NOMO-1 treated with dmso at 0.1 percent for 144 hours (cell line): ENCODE data around the gene PTPN11.
"Not testable (repeated sequence)": the region's sequence is repeated elsewhere in the genome, so short reads cannot be mapped to it uniquely, and the experiment has no call there.

Source experiments
- DNase-seq: peaks from one replicate; lab custom pipeline; 2025; ENCODE audit not compliant: unreplicated experiment; lab: John Stamatoyannopoulos, UW

Gene PTPN11

DNA sequence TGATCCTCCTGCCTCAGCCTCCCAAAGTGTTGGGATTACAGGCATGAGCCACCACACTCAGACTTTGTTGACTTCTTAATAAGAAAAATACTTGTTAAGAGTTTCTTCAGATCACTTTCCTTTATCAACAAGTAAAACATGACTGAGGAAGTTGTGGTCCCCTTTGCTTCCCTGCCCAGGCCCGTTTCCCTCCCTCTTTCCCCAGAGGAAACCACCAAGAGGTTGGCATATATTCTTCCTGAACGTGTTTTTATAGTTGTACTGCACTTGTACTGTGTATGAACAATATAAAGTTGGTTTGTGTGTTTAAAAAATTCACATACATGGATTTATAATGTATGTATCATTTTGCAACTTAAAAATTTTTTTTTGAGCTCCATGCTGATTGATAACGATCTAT is 28.4 kb downstream of the PTPN11 start:
- no peak for DNase-seq

DNA sequence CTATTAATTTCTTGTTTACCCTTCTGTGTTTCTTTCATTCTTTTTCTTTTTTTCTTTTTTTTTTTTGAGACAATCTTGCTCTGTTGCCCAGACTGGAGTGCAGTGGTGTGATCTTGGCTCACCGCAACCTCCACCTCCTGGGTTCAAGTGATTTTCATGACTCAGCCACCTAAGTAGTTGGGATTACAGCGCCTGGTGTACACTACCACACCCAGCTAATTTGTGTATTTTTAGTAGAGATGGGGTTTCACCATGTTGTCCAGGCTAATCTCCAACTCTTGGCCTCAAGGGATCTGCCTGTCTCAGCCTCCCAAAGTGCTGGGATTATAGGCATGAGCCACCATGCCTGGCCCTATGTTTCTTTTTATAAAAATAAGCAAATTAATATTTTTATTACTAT is 29.4 kb downstream of the PTPN11 start:
- not testable (repeated sequence) for DNase-seq

DNA sequence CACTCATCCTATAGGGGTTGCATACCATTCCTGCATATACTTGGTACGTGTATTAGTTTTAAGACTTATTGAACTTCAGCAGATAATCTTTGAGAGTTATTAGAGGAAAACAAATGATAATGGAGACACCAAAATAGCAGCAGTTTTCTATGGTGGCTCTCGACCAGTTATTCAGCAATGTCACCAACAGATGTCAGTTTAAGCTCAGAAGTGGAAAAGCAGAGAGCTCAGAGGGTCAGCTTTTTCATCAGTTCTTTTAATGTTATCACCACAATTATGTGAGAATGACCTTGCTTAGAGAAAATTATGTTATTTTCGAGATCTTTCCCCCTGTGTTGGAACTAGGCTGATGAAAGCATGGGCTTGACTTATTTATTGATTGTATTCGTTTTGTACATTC is 32.0 kb downstream of the PTPN11 start:
- DNase-seq: no peak

DNA sequence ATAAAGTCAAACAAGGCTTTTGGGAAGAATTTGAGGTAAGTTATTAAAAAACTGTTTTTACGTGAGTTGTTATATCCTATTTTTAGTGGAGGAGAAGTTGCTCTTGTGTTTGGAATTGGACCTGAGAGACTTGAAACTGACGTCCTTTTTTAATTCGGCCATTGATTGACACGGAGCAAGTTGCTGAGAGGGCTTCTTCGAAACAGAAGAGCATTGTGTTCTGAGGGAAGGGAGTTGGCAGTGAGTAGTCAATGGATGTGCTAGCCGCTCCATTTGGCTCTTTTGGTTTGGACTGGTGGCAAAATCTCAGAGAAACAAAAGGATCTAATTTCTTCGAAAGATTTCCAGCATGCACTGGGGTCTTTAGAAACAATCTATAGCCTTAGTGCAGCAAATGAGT is 37.3 kb downstream of the PTPN11 start:
- no peak for DNase-seq

DNA sequence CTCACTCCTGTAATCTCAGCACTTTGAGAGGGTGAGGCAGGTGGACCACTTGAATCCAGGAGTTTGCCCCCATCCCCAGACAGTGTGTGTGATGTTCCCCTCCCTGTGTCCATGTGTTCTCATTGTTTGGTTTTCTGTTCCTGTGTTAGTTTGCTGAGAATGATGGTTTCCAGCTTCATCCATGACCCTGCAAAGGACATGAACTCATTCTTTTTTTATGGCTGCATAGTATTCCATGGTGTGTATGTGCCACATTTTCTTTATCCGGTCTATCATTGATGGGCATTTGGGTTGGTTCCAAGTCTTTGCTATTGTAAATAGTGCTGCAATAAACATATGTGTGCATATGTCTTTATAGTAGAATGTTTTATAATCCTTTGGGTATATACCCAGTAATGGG is 38.4 kb downstream of the PTPN11 start:
- not testable (repeated sequence) for DNase-seq

DNA sequence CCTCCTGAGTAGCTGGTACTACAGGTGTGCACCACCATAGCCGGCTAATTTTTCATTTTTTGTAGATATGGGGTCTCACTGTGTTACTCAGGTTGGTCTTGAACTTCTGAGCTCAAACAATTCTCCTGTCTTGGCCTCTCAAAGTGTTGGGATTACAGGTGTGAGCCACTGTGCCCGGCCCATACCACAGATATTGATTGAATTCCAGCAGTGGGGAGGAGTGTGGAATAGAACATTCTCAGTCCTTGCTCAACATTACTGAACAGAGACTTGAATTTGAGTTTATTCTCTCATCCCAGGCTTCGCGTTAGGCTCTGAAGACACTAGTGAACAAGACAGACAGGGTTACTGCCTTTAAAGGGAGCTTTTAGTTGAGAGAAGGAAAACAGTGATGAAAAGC is 39.6 kb downstream of the PTPN11 start:
- DNase-seq: no peak

DNA sequence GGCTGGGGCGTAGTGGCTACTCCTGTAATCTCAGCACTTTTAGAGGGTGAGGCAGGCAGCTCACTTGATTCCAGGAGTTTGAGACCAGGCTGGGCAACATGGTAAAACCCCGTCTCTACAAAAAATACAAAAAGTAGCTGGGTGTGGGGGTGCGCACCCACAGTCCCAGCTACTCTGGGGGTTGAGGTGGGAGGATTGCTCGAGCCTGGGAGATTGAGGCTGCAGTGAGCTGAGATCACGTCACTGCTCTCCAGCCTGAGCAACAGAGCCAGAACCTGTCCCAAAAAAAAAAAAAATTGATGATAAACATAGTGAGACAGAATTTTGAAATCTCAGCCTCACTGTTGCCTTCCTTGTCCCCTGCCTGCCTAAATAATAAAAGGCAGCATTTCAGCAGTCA is 40.0 kb downstream of the PTPN11 start:
- DNase-seq: no peak

DNA sequence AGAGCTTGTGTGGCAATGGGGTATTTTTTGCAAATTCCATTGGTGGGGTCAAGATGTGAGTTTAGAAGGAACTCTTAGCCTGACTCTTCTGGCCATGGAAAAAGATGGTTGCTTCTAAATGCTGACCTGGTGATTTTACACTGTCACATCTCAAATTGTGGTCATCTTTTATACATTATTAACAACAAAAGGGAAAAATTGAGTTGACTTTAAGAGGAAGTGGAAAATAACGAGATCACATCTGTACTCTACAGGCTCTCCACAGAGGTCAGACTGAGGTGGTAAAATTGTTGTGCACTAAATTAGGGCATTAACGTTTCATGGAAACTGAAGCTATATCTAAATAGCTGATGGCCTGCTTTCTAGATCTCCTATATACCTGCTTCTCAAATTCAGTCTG is 44.7 kb downstream of the PTPN11 start:
- DNase-seq: no peak

DNA sequence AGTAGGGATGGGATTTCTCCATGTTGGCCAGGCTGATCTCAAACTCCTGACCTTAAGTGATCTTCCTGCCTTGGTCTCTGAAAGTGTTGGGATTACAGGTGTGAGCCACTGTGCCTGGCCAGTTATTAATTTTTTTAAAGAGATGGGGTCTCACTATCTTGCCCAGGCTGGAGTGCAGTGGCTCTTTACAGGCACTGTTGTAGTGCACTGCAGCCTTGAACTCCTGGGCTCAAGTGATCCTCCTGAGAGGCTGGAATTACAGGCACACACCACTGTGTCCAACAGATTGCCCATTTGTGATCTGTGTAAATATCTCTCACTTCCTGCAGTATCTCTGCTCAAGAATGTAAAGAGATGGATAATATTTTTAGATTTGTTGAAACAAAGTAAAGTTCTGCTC is 45.9 kb downstream of the PTPN11 start:
- DNase-seq: no peak

DNA sequence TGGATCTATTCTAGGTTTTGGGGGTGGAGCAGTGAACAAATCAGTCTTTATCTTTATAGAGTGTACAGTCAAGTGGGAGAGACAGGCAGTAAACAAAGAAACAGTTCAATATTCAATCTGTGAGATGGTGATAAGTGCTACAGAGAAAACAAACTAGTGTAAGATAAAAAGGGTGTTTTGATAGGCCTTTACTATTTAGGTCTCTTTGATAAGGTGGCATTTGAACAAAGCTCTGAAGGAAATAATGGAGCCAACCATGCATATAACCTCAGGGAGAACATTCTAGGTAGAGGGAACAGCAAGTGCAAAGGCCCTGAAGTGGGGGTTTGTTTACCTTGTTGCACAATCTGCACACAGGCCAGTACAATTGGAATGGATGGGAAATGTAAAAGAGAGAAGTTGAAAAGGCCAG is 47.3 kb downstream of the PTPN11 start:
- no peak for DNase-seq

DNA sequence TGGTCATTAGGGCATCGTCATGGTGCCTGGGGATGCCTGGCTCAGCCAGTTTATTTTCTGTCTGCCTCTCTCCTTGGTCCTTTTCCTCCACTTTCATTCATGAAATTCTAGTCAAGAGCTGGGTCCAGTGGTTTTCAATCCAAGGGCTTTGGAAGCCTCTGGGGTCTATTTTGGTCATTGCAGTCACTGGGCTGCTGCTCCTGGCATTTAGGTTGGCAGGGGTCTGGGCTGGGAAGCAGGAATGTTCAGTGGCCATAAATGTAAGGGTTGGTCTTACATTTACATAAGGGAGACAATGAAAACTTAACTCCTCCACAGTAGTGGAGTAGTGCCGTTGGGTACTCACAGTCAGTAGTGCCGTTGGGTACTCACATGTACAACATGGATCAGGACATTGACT is 48.1 kb downstream of the PTPN11 start:
- no peak for DNase-seq

DNA sequence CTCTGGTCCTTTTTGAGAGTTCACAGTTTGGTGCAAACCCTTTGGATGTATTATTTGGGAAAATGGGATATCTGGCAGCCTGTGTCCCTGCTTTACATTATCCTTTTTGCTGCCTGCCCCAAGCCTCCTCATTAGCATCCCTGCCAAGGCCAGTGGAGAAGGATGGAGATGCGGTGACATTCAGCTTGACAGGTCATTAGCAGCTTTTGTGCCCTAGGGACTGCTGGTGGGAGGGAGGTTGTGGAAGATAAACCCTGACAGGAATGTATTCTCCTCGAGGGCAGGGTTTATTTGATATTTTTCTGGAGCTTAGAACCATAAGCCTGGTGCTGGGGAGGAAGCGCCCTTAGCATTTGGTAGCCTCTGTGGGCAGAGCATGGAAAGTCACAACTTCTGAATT is 49.3 kb downstream of the PTPN11 start:
- DNase-seq: no peak

DNA sequence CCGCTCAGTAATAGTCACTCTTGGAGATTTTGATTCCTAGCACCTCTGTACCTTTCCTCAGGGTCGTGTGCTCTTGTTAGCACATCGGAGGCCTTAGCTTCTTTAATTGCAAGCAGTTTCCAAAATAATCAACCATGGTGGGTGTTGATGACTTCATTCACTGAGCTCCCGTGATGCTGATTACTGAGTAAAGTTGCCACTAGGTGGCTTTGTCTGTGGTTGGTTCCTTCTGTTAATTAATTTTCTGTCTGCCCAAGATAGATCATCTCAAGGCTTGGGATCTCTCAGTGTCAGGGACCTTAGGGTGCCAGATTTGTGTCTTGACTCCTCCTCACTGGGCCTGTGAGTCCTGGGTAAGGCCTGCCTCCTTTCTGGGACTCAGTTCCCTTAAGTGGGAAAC is 54.3 kb downstream of the PTPN11 start:
- DNase-seq: no peak

DNA sequence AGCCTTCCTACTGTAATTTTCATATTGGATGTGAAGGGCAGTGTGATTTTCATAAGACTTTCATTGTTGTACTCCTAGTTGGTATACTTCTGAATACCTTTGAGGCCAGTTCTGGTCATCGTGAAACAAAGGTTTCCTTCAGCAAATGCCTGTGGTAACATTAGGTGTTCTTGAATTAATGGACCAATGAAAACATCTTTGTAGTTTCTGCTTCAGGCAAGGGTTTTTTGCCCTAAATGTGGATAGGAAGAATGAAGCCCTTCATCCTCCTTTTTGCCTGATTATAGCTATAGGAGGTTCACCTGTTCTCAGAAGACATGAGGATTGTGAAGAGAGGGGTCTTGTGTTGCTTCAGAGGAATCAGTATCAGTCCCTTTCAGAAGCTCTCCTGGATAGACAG is 60.7 kb downstream of the PTPN11 start:
- DNase-seq: no peak

DNA sequence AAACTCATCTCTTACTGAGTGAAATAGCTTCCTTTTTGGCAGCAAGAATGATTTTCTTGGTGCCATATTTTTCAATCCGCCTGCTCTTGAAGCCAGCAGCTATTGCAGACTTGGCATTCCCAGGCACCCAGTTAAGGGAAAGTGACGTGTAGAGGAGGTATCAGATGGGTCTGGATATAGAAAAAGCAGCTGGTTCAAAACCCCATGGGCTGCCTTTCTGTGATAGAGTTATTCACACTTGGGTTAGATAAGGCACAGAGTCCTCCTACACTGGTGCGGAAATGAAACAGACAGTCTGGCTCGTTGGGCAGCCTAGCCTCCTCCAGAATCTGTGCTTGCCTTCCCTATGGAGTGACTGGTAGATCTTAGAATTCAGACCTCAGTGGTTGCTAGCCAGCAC is 62.2 kb downstream of the PTPN11 start:
- DNase-seq: no peak

DNA sequence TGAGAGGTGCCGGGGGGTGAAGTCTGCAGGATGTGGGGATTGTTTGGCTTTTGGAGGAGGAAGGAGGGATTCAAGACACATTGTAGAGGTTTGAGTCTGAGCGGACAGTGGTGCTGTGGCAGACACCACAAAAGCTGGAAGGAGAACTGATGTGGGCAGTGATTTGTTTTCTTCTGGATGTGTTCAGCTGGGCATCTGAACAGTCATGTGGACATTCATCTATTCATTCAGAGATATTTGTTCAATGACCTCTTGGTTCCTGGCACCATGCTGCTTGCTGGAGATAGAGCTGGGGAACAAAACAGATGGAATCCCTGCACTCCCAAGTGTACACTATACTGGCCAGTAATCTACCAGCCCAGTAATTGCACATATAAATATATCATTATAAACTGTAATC is 64.0 kb downstream of the PTPN11 start:
- no peak for DNase-seq

DNA sequence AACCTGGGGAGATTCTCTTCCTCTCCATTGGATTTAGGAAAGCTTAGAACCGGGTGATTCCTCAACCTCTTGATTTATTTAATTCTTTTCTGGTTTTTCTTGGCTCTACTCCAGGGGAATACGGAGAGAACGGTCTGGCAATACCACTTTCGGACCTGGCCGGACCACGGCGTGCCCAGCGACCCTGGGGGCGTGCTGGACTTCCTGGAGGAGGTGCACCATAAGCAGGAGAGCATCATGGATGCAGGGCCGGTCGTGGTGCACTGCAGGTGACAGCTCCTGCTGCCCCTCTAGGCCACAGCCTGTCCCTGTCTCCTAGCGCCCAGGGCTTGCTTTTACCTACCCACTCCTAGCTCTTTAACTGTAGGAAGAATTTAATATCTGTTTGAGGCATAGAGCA is 67.6 kb downstream of the PTPN11 start:
- no peak for DNase-seq

DNA sequence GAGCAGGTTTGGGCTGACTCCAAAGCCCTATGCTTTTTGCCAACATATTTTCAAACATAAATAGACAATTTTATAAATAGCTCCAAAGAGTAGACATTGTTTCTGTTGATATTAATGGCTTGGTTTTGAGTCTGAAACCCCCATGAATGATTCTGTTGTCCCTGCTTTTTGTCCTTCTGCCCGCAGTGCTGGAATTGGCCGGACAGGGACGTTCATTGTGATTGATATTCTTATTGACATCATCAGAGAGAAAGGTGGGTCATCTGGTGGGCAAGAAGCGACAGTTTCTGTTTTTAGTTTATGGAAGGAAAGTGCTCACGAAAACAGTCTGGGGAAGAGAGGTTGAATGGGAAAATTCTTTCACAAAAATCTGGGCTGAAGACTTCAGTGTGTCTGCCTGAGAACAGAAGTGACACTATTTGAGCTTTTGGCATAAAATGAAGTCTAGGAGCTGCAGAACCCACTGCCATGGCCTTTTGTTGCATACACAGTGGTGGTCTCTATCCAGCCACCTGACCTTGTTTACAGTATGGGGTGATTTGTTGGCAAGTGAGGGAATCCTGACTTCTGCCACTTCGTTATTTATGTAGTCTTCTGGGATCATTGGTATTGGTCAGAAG is 69.6 kb downstream of the PTPN11 start:
- no peak for DNase-seq

DNA sequence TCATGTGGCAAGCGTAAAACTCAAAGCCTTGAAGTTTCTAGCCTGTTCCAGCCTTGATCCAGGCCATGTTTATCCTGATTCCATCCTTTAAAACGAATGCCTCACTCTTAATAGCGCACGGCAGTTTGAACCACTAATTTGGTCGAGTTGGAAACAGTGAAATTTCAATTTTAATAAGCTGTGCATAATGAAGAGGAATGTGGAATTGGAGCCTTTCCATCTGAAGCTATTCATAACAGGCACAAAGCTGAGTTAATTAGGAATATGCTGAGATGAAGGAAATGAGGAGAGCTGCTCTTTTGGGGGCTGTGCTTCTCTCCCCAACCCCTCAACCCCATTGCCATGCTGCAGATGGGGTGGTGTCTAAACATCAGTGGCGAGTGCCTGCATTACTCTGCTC is 70.7 kb downstream of the PTPN11 start:
- no peak for DNase-seq

DNA sequence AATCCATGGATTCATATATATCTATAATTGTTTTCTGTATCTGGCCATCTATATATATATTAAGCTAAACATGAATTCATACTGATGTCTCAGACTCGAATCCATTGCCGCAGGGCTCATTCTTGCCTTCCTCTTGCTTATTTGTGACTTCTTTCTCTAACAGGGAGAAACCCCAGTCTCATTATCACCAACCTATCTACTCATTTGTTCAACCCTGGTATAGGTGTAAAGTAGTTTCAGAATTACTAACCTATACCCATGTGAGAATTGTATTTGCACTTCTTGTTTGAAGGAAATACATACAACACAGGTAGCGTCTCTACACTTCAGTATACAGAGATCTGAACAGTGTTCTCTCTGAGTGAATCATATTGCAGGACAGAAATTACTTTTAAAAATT is 77.7 kb downstream of the PTPN11 start:
- no peak for DNase-seq

DNA sequence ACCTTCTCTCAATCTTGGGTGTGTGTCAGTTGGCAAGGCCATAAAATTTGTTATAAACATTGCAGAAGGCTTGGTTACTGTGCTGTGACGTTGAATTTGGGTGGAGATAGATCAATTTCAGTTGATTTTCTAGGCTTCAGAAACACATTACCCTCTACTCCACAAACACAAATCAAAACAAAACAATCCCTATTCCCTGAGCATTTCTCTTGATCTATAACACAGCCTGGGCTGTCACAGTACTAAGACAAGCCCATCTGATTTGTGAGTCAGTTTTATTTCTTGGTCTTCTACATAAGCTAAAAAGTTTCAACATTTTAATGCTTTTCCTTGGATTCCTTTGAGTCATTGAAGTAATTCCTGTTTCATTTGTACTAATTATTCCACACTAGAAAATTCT is 79.8 kb downstream of the PTPN11 start:
- no peak for DNase-seq

DNA sequence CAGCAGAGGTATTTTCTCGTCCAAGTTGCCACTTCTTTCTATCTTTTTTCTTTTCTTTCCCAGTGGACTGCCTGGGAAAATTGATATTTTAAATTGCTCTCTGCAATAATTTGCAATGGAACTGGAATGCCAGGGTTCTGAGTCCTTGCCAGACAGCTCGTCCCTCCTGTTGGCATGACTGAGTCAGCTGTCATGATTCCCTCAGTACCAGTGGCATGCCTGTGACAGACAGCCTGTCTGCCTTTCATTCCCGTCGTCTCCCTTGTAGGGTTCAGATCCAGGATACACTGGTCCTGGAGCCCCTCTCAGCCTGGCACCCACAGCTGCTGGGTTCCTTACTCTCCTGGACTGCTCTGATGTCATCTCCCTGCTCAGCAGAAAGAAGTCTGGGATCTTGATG is 84.8 kb downstream of the PTPN11 start:
- no peak for DNase-seq

DNA sequence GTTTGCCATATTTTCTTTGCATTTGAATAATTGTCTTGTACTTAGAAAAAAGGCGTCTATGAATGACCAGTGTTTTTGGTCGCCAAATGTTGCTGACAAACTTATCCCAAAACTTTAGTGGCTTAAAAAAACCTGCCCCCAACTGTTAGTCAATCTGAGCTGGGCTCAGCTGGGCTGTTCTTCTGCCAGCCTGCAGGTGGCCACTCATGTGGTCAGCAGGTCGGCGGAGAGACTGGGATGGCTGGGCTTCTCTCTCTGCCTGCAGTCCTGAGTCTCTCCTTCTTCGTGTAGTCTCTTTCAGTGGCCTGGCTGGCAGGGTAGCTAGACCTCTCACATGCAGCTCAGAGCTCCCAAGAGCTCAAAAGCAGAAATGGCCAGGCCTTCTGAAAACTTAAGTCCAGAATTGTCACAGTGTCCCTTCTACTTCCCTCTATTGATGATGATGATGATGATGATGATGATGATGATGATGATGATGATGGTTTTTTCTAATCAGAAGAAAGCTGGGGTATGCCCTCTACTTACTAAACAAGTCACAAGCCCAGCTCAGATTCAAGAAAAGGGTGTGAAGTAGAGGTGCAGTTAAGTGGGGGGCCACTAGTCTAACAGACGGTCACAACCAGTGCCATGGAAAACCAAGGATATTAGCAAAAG is 87.9 kb downstream of the PTPN11 start:
- DNase-seq: no peak
